ENCODE data around the gene RFX5. TPM values are rescaled to one million over a fixed set of nuclear protein-coding genes. Genes with fewer than 3 reads are reported as not detected.

RFX5 gene
- total and polyA plus RNA-seq, 2 experiments from 2014 or later: 13.3 to 44.5 TPM

DNA sequence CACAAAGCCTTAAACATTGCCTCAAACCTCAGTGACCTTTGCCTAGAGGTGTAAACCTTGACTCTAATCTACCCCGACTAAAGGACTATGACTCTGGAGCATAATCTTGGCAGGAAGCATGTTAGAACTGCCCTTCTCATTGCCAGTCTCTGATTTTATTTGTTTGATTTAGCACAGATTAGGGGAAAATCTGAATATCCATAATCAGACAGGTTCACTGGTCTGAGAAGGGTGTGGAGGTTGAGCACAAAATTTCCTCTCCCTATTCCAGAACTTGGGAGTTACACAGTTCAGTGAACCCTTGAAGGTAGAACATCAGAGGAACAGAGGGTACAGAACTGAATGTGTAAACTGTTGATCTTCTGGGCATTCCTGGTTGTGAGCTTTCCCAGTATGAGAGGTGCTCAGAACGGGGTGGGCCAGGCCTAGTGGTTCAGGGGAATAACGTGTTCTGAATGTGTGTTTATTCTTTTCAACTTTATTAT is 44.1 kb upstream of the RFX5 start:
- H3K27ac Mint-ChIP-seq: no peak overlapping the region
- Histone ChIP-seq H4K20me1 (replicated peaks; ENCODE audit: insufficient read depth) (no peaks in the 10 kb centered on the region), H3K27ac (ENCODE audit: low read depth) (no peak overlapping the region), H3K4me1 (ENCODE audit: insufficient read depth) (no peaks in the 10 kb centered on the region), H3F3A (replicated peaks; ENCODE audit: low read depth) (no peaks in the 10 kb centered on the region), H3K27me3 (ENCODE audit: insufficient read depth) (no peaks in the 10 kb centered on the region), H3K4me3 (no peak overlapping the region), H3K4me2 (no peak overlapping the region), H3K36me3 (ENCODE audit: insufficient read depth) (no peaks in the 10 kb centered on the region), H2AFZ (no peak overlapping the region), H3K79me2 (replicated peaks; ENCODE audit: insufficient read depth) (no peaks in the 10 kb centered on the region), H3K9me2 (ENCODE audit: insufficient read depth) (no peaks in the 10 kb centered on the region)
- peaks cover 5% of the 10 kb centered on the region for H3K9me3 Mint-ChIP-seq
- H3K4me1 Mint-ChIP-seq: no peaks in the 10 kb centered on the region
- no peak for ATAC-seq
- H3K36me3 Mint-ChIP-seq (ENCODE audit: low read depth): no peaks in the 10 kb centered on the region
- no peak for DNase-seq (ENCODE audit: low spot score)
- TF ChIP-seq CTCF (conservative IDR thresholded peaks at IDR 0.05; ENCODE audit: low read depth in 2 of 2): no peak
- no peak for TF ChIP-seq STAT1 (IDR thresholded peaks at IDR 0.05; ENCODE audit: unreplicated experiment)
- no peak for TF ChIP-seq JUNB (IDR thresholded peaks at IDR 0.05; ENCODE audit: unreplicated experiment)
- TF ChIP-seq ZNF114 (CRISPR knock-in tag; IDR thresholded peaks at IDR 0.05): no peak
- TF ChIP-seq EZH2 (IDR thresholded peaks at IDR 0.05; ENCODE audit: low read depth, unreplicated experiment): no peak
- no peak for TF ChIP-seq REST (IDR thresholded peaks at IDR 0.05; ENCODE audit: unreplicated experiment)
- no peak for TF ChIP-seq EZH2phosphoT487 (IDR thresholded peaks at IDR 0.05; ENCODE audit: unreplicated experiment)
- TF ChIP-seq NANOG (IDR thresholded peaks at IDR 0.05; ENCODE audit: borderline replicate concordance): no peak
- no peak for TF ChIP-seq ZNF331 (CRISPR knock-in tag; IDR thresholded peaks at IDR 0.05; ENCODE audit: low read depth)
- no peak for TF ChIP-seq ZNF462 (CRISPR knock-in tag; IDR thresholded peaks at IDR 0.05)
- no peak for TF ChIP-seq POLR2AphosphoS5 (IDR thresholded peaks at IDR 0.05; ENCODE audit: low read depth)
- no peak for TF ChIP-seq CREB1 (CRISPR knock-in tag; IDR thresholded peaks at IDR 0.05; ENCODE audit: low read depth)
- TF ChIP-seq ETS1 (IDR thresholded peaks at IDR 0.05): no peak
- H3K27me3 Mint-ChIP-seq (ENCODE audit: insufficient read depth, low read depth, poor library complexity): peaks cover 1% of the 10 kb centered on the region
- H3K4me3 Mint-ChIP-seq: no peak overlapping the region
